Raji (cell line): ENCODE results near the gene ZNF555.

ENCODE experiments used
- POLR2A ChIP-seq: IDR thresholded peaks from 2 replicates; pipeline ENCODE4 v1.6.1; 2011; ENCODE audit warnings: low read depth, low read length, control low read depth; ENCODE audit not compliant: insufficient read depth

Gene ZNF555

GRCh38 chr19:2813235-2814160, 27.8 kb upstream of the ZNF555 start:
- no peak for TF ChIP-seq POLR2A

GRCh38 chr19:2814426-2814825, 26.8 kb upstream of the ZNF555 start:
- no peak for TF ChIP-seq POLR2A

- no peak for TF ChIP-seq POLR2A
Measured at GRCh38 chr19:2815191-2815614, 26.1 kb upstream of the ZNF555 start.

- TF ChIP-seq POLR2A: no peak
Measured at GRCh38 chr19:2815923-2816322, 25.4 kb upstream of the ZNF555 start.

DNA sequence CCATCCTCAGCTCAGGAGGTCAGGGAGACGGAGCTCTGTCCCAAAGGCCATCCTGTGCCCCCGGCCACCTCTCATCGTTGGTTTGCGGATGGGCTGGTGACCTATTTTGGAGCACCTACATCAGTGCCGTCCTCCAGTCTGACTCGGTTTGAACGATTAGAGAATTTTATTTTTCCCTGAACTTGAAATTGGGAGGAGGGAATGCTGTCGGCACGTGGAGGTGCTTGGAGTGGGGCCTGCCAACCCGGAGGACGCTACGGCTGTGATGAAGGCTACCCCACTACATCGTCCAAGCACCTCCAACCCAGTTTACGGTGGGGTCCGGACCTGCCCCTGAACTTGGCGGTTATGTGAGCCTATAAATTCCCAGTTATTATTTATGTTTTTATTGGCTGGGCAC, 24.6 kb upstream of the ZNF555 start:
- TF ChIP-seq POLR2A: no peak

GRCh38 chr19:2819540-2820111, 21.6 kb upstream of the ZNF555 start, which contains the start of gene ZNF554:
Gene ZNF554 (plus strand): TSS chr19:2819868. CDS start chr19:2820072, 204 bp downstream.
- peak; percentile 61 for TF ChIP-seq POLR2A

- no peak for TF ChIP-seq POLR2A
Measured at GRCh38 chr19:2820112-2820702, 21.1 kb upstream of the ZNF555 start.

GRCh38 chr19:2822846-2823245, 18.4 kb upstream of the ZNF555 start:
- no peak for TF ChIP-seq POLR2A

- TF ChIP-seq POLR2A: no peak
Measured at GRCh38 chr19:2823646-2824045, 17.6 kb upstream of the ZNF555 start.

DNA sequence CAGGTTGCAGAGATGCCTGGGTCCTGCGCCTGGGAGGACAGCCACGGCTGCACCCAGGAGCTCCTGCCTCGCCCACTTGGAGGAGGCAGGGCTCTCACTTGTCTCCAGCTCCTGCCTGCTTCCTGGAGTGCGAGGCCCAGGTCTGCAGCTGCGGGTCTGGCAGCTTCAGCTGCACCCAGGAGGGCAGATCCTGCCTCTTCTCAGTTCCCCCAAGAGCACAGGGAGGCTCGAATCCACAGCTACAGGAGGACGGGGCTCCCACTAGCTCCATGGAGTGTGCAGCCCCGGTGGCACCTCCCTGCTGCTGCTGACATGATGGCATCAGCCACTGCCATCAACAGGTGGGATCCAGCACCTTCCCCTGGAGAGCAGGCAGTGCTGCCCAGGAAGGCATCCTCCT, 17.1 kb upstream of the ZNF555 start:
- TF ChIP-seq POLR2A: no peak

DNA sequence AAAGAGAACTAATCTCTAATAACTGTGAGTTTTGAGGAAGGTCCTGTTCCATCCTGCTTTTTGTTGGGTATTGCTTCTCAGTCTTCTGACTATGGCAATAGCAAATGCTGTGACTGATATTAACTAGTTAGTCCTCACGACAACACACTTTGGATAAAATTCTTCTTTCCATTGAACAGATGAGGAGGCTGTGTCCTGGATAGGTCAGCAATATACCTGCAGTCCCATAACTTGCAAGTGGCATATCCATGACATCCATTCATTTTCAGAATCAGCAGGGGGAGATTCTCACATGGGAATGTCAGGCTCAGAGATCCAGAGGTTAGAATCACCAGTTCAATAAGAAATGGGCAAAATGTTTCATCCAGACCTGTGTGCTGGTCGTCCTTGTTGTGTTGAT, 14.3 kb upstream of the ZNF555 start:
- no peak for TF ChIP-seq POLR2A

GRCh38 chr19:2827840-2828489, 13.3 kb upstream of the ZNF555 start:
- no peak for TF ChIP-seq POLR2A

DNA sequence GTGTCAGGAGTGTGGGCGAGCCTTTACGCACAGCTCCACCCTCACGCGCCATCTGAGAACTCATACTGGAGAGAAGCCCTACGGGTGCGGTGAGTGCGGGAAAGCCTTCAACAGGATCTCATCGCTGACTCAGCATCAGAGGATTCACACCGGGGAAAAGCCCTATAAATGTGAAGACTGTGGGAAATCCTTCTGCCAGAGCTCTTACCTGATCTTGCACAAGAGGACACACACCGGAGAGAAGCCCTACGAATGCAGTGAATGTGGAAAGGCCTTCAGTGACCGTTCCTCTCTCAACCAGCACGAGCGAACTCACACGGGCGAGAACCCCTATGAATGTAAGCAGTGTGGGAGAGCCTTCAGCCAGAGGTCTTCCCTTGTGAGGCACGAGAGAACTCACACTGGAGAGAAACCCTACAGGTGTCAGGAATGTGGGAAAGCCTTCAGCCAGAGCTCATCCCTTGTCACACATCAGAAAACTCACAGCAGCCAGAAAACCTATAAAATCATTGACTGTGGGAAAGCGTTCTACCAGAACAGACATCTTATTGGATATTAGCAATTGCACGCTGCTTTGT, 6.9 kb upstream of the ZNF555 start:
- no peak for TF ChIP-seq POLR2A

GRCh38 chr19:2837430-2837829, 3.8 kb upstream of the ZNF555 start:
- TF ChIP-seq POLR2A: no peak
